ENCODE data around the gene LRCH4. TPM values are rescaled to one million over a fixed set of nuclear protein-coding genes. Genes with fewer than 3 reads are reported as not detected.

The LRCH4 gene
- total RNA-seq, 2 donors from 2014 or later = 99.8 to 131 TPM

DNA sequence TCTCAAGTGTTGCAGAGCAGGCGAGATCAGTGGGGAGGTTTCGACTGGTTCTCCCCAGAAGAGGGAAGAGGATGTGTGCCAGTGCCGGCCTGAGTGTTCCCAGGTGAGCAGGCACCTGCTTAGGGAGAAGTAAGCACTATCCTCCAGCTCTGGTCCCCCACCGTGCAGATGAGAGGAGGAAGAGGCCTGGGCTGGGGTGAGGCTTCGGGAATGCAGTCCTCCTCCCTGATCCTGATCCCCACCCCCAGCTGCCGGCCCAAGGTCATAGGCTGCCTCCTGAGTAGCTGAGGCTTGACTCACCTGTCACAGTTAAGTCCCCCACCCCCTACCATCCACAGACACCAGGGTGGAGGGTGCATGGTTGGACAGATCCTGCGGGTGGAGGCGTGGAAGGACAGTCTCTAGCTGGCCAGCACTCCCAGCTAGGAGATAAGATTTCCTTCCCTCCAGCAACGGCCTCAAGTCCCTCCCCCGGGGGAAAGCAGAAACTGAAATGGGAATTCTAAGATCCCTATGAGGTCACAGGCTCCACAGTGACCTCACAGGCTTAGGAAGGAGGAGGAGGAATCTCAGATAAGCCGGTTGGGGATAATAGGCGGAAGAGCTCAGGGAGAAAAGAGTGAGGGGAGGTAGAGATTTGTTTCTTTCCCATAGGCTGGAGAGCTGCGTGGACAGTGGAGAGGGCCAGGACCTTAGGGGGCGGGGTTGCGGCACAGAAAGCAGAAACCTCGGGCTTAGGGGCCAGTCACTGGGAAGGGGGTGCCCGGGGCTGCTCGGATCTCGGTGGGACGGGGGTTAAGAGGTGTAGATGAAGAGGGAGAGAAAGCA, 1.0 kb downstream of the LRCH4 start:
- no peak for ATAC-seq (ENCODE audit: insufficient number of reproducible peaks, low FRiP score, low read depth)
- no peak for DNase-seq (ENCODE audit: low spot score)
- TF ChIP-seq, protein P1, sequence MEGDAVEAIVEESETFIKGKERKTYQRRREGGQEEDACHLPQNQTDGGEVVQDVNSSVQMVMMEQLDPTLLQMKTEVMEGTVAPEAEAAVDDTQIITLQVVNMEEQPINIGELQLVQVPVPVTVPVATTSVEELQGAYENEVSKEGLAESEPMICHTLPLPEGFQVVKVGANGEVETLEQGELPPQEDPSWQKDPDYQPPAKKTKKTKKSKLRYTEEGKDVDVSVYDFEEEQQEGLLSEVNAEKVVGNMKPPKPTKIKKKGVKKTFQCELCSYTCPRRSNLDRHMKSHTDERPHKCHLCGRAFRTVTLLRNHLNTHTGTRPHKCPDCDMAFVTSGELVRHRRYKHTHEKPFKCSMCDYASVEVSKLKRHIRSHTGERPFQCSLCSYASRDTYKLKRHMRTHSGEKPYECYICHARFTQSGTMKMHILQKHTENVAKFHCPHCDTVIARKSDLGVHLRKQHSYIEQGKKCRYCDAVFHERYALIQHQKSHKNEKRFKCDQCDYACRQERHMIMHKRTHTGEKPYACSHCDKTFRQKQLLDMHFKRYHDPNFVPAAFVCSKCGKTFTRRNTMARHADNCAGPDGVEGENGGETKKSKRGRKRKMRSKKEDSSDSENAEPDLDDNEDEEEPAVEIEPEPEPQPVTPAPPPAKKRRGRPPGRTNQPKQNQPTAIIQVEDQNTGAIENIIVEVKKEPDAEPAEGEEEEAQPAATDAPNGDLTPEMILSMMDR (IDR thresholded peaks at IDR 0.05) = no peak
- H3K27ac ChIP-seq = peak overlapping the region in 1 of 2 donors; percentile 86
- peaks cover 10 to 32% of the 10 kb centered on the region in 2 donors for H3K4me1 ChIP-seq (ENCODE audit: control insufficient read depth in 1 of 2, low read depth in 2 of 2)
- H3K4me3 ChIP-seq = peak overlapping the region; percentile 94
- H3K9me3 ChIP-seq = no peaks in the 10 kb centered on the region
- H3K27me3 ChIP-seq (replicated peaks; ENCODE audit: insufficient read depth) = no peaks in the 10 kb centered on the region
- peaks cover 16% of the 10 kb centered on the region for H3K36me3 ChIP-seq

DNA sequence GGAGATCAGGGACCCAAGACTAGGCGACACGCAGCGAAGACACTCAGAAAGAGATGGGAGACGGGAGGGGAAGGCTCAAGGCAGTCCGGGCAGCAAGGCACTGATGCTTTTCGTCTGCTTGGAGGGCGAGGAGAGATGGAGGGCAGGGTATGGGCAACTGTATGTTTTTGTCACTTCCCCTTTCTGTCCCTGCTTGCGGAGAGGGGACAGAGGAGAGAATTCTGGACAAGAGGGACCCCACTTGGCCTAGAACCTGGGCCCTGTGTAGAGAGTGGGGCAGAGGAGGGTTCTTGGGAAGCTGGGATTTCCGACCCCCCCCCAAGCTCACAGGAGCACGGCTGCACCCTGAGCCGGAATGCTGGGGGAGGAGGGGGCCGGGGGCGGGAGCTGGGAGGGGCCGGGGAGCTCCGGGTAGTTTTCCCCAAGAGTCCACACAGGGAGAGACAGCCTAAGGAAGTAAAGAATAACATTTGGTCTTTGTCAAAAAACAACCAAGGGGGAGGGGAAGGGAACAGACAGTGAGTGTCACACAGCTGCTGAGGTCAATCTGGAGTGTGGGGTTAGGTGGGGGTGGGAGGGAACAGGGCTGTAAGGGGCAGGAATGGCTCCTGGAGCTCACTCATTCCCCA, 1.8 kb downstream of the LRCH4 start:
- peaks cover 10 to 32% of the 10 kb centered on the region in 2 donors for H3K4me1 ChIP-seq (ENCODE audit: control insufficient read depth in 1 of 2, low read depth in 2 of 2)
- TF ChIP-seq, protein P1 (IDR thresholded peaks at IDR 0.05) = no peak
- H3K27ac ChIP-seq = no peak overlapping the region
- H3K36me3 ChIP-seq = peaks cover 21% of the 10 kb centered on the region
- ATAC-seq (ENCODE audit: insufficient number of reproducible peaks, low FRiP score, low read depth) (no peak), DNase-seq (ENCODE audit: low spot score) (no peak)
- H3K9me3 ChIP-seq = no peaks in the 10 kb centered on the region
- H3K27me3 ChIP-seq (replicated peaks; ENCODE audit: insufficient read depth) = no peaks in the 10 kb centered on the region
- H3K4me3 ChIP-seq = peak overlapping the region; percentile 94

DNA sequence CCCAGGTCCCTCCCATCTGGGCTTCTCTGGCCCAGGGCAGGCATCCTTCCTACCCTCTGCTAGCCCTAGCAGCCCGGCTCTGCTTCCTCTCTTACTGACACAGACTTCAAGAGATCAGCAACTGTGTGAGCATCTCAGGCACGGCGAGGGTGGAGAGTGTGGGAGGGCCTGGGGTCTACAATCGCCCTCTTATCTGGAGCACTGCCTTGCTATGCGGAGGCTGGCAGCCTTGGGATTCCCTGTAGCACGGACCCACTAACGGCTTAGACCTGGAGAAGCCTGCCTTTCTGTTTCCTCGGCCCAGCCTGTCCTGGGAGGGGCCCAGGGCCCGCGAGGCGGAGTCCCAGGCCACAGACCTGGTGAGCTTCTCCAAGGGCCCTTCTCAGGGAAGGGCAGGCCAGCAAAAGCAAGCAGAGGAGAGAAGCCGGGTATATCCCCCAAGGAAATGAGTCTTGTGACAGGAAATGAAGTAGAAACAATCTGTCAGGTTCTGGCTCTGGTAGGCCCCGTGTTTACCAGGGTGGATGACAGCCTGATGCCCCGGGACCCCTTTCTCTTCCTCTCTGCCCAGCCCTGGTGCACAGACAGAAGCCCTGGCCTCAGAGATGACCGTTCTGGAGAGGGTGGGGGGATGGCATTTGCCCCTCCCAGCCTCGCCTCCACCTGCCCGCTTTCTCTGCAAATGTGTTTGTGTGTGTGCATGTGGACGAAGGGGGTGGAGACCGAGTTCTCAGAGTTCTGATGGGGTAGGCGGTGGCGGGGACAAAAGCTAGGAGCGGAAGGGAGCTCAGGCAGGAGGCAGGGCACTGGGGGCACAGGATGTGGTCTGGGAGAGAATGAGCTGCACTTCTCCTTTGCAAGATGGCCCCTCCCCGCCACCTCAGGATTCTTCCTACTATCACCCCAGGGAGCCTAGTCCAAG, 2.5 kb downstream of the LRCH4 start:
- ATAC-seq (ENCODE audit: insufficient number of reproducible peaks, low FRiP score, low read depth) = no peak
- Histone ChIP-seq H3K27ac (no peak overlapping the region), H3K27me3 (replicated peaks; ENCODE audit: insufficient read depth) (no peaks in the 10 kb centered on the region), H3K36me3 (peaks cover 29% of the 10 kb centered on the region), H3K9me3 (no peaks in the 10 kb centered on the region), H3K4me3 (peak overlapping the region; percentile 94), H3K4me1 (ENCODE audit: control insufficient read depth in 1 of 2, low read depth in 2 of 2) (peaks cover 10 to 32% of the 10 kb centered on the region in 2 donors)
- TF ChIP-seq, protein P1 (IDR thresholded peaks at IDR 0.05) = no peak
- DNase-seq (ENCODE audit: low spot score) = no peak

DNA sequence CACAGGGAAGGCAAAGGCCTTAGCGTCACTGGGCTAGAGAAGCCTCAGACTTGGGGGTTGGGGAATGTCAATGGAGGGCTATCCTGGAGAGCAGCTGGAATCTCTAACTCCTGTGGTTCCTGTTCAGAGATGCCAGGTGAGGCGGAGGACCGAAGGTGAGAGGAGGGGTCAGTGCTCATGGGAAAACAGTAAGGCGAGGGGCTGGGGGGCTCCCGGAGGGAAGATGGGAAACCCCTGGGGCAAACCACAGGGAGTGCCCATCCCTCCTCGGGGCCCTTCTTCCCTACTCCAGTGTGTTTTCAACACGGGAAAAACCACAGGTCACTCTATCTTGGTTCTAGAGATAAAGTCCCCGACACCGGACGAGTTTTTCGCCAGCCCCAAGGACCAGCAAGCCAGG, 3.3 kb downstream of the LRCH4 start:
- H3K4me1 ChIP-seq (ENCODE audit: control insufficient read depth in 1 of 2, low read depth in 2 of 2) = peaks cover 10 to 32% of the 10 kb centered on the region in 2 donors
- DNase-seq (ENCODE audit: low spot score) (no peak), ATAC-seq (ENCODE audit: insufficient number of reproducible peaks, low FRiP score, low read depth) (no peak)
- H3K27me3 ChIP-seq (replicated peaks; ENCODE audit: insufficient read depth) = no peaks in the 10 kb centered on the region
- no peak overlapping the region for H3K4me3 ChIP-seq
- H3K36me3 ChIP-seq = peaks cover 36% of the 10 kb centered on the region
- TF ChIP-seq, protein P1 (IDR thresholded peaks at IDR 0.05) = no peak
- H3K27ac ChIP-seq = no peak overlapping the region
- H3K9me3 ChIP-seq = no peaks in the 10 kb centered on the region
